Lung (tissue), 12 donors: Measurements from ENCODE around the gene SMG6. TPM values are rescaled to one million over a fixed set of nuclear protein-coding genes. Genes with fewer than 3 reads are reported as not detected.

ENCODE experiments used
- ATAC-seq: fragments of 200-7000 bp; cut with Tn5 transposase; one replicate; pipeline ENCODE4 v1.9.1; 2020; ENCODE audit warnings: moderate number of reproducible peaks; ENCODE audit not compliant: insufficient read depth, low FRiP score
- DNase-seq, 3 donors: peaks; one replicate each; pipeline ENCODE4 v3.0.0-alpha.2; 2013 to 2017
- H3K27ac ChIP-seq, 2 donors: one replicate each; pipeline ENCODE4 v1.5.1; 2013; ENCODE audit warnings: mild to moderate bottlenecking in 2 of 2, moderate library complexity in 2 of 2, control low read depth in 1 of 2, inconsistent platforms in 1 of 2, low read depth in 1 of 2, low read length in 1 of 2
- H3K27me3 ChIP-seq, 3 donors: one replicate each; pipeline ENCODE4 v1.5.1; 2013; ENCODE audit warnings: low read length in 2 of 3; ENCODE audit not compliant: control insufficient read depth in 3 of 3, insufficient read depth in 3 of 3
- H3K36me3 ChIP-seq, 4 donors: one replicate each; pipeline ENCODE4 v1.5.1; 2013; ENCODE audit warnings: low read length in 4 of 4, mild to moderate bottlenecking in 1 of 4, moderate library complexity in 1 of 4; ENCODE audit not compliant: control insufficient read depth in 4 of 4, insufficient read depth in 4 of 4
- H3K4me1 ChIP-seq, 5 donors: one replicate each; pipeline ENCODE4 v1.5.1; 2013; ENCODE audit warnings: low read length in 5 of 5, mild to moderate bottlenecking in 2 of 5, moderate library complexity in 1 of 5; ENCODE audit not compliant: control insufficient read depth in 5 of 5, insufficient read depth in 5 of 5
- H3K4me3 ChIP-seq: one replicate; pipeline ENCODE4 v1.5.1; 2013; ENCODE audit warnings: mild to moderate bottlenecking, control low read depth, moderate library complexity
- H3K9ac ChIP-seq, 2 donors: one replicate each; pipeline ENCODE4 v1.5.1; 2013; ENCODE audit warnings: low read length in 2 of 2, control low read depth in 1 of 2; ENCODE audit not compliant: insufficient read depth in 1 of 2
- H3K9me3 ChIP-seq, 4 donors: one replicate each; pipeline ENCODE4 v1.5.1; 2013; ENCODE audit warnings: low read length in 3 of 4, mild to moderate bottlenecking in 1 of 4, moderate library complexity in 1 of 4; ENCODE audit not compliant: control insufficient read depth in 4 of 4, insufficient read depth in 3 of 4
- WGBS, 2 donors: extraction: QIAGEN DNeasy Blood & Tissue Kit; methylation state at CpG; one replicate each; pipeline ENCODE4 v1.1.7; 2013; 5-methylcytosine and 5-hydroxymethylcytosine counted together
- polyA plus RNA-seq, 2 donors: library from polyadenylated mRNA; stranded (reverse); fragments of 200-250 nt; gene quantifications; one replicate each; pipeline ENCODE4 v1.2.1, GENCODE V29; 2013
- total RNA-seq, 2 donors: library from RNA; depleted of rRNA in 1 of 2; stranded (reverse); fragments of >200 nt in 1 of 2; gene quantifications; one replicate each; pipeline ENCODE4 v1.2.1, GENCODE V29; 2014 to 2021
- TF ChIP-seq, protein P1 (sequence below): IDR thresholded peaks from 2 replicates; pipeline ENCODE4 v1.5.1; 2012; ENCODE audit warnings: mild to moderate bottlenecking; ENCODE audit errors: control extremely low read depth, extremely low read depth
- donor health status: control.
- donor health status: control.
- donor health status: Bipolar disorder and iron deficiency.
- donor health status: healthy.
- donor health status: DM: yes; HTN: yes; CAD: no.

The SMG6 gene
- total and polyA plus RNA-seq, 4 donors, result 17.6 to 45.1 (median 28.9) TPM

DNA sequence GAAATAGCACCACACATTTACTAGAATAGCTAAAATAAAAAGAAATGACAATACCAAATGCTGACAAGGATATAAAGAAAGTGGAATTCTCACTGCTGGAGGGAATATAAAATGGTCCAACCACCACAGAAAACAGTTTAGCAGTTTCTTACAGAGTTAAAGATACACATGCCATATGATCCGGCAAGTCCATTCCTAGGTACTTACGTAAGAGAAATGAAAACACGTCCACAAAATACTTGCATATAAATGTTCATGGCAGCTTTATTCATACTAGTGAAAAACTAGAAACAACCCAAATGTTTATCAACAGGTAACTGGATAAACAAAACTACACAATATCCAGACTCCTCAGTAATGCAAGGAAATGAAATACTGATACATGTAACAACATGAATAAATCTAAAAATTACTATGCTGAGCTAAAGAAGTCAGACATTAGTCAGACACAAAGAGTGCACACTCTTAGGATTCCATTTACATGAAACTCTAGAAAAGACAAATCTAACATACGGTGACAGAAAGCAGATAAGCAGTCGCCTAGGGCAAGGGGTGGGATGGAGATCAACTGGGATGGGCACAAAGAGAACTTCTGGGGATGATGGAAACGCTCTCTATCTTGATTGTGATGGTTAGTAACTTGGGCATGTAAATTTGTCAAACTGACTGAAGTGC, 76.4 kb downstream of the SMG6 start:
- no peak overlapping the region for H3K9ac ChIP-seq
- H3K9me3 ChIP-seq, result no peaks in the 10 kb centered on the region
- 86 to 94% methylated on average over 6 of the region's 6 CpGs for WGBS, 2 donors
- no peak overlapping the region for H3K27ac ChIP-seq
- DNase-seq (no peak), ATAC-seq (no peak)
- H3K36me3 ChIP-seq, result peaks cover 0 to 4% (median 0%) of the 10 kb centered on the region in 4 donors
- peaks cover 3 to 36% (median 21%) of the 10 kb centered on the region in 5 donors for H3K4me1 ChIP-seq
- H3K4me3 ChIP-seq, result no peak overlapping the region
- no peaks in the 10 kb centered on the region for H3K27me3 ChIP-seq
- TF ChIP-seq, protein P1, sequence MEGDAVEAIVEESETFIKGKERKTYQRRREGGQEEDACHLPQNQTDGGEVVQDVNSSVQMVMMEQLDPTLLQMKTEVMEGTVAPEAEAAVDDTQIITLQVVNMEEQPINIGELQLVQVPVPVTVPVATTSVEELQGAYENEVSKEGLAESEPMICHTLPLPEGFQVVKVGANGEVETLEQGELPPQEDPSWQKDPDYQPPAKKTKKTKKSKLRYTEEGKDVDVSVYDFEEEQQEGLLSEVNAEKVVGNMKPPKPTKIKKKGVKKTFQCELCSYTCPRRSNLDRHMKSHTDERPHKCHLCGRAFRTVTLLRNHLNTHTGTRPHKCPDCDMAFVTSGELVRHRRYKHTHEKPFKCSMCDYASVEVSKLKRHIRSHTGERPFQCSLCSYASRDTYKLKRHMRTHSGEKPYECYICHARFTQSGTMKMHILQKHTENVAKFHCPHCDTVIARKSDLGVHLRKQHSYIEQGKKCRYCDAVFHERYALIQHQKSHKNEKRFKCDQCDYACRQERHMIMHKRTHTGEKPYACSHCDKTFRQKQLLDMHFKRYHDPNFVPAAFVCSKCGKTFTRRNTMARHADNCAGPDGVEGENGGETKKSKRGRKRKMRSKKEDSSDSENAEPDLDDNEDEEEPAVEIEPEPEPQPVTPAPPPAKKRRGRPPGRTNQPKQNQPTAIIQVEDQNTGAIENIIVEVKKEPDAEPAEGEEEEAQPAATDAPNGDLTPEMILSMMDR, result no peak

DNA sequence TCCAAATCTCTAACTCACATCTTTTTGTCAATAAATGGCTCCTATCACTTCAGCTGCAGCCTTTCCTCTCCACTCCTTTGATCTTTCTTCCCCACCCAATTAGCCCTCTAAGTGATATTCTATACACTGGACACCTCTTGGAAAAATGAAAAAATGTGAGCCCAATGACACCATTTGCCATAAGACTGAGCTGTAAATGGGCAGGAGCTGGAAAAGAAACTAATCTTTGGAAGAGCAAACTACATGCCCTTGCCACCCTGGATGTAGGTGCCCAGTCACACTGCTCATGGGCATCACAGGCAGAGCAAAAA, 80.0 kb downstream of the SMG6 start:
- Histone ChIP-seq H3K27ac (peak overlapping the region in 1 of 2 donors; percentile 2), H3K36me3 (peaks cover 0 to 4% (median under 1%) of the 10 kb centered on the region in 4 donors), H3K4me1 (peaks cover 2 to 20% (median 16%) of the 10 kb centered on the region in 5 donors), H3K9ac (peak overlapping the region in 1 of 2 donors; percentile 51), H3K9me3 (no peaks in the 10 kb centered on the region), H3K27me3 (no peaks in the 10 kb centered on the region), H3K4me3 (no peak overlapping the region)
- DNase-seq (no peak), ATAC-seq (no peak)
- TF ChIP-seq, protein P1, result no peak

DNA sequence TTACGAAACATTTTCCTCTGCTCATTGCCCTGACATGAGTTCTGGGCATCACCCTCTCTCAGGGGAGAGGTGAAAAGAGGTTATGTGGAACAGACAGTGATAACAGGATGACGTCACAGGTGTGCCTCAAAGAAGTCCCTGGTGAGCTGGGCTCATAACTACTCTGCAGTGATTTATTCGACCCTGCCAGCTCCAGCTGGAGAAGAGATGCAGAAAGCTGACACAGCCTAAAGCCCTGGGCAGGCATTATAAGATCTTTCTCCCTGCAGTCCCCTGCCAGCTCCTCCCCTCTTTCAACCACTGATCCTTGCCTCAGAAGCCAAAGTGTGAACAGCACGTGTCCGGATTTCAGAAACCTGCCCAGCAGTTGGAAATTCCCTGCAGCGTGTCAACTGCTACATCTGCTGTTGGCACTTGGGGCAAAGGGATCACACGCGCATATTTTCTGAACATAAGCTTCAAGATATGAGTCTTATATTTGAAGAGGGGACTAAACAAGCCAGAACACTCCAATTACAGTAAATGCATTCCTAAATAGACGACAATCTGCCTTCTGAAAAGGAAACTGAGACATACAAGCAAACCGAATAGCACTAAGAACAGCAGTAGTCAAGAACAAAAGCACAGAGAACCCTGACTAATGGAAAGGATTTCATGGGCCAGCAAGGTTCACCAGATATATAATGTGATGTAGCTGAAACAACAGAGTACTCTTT, 80.5 kb downstream of the SMG6 start:
- H3K9me3 ChIP-seq, result no peaks in the 10 kb centered on the region
- ATAC-seq (no peak), DNase-seq (peak; percentile 73 to 86 (median 85))
- H3K4me1 ChIP-seq, result peaks cover 2 to 20% (median 16%) of the 10 kb centered on the region in 5 donors
- peak overlapping the region in 1 of 2 donors; percentile 51 for H3K9ac ChIP-seq
- TF ChIP-seq, protein P1, result no peak
- H3K27me3 ChIP-seq, result no peaks in the 10 kb centered on the region
- no peak overlapping the region for H3K4me3 ChIP-seq
- peak overlapping the region; percentile 2 to 9 for H3K27ac ChIP-seq
- H3K36me3 ChIP-seq, result peaks cover 0 to 4% (median 2%) of the 10 kb centered on the region in 4 donors
- WGBS, 2 donors, result 55 to 79% methylated on average over 10 of the region's 10 CpGs
